Stomach smooth muscle (tissue), 2 donors: Measurements from ENCODE around the gene ARSJ.

Source experiments
- H3K27ac ChIP-seq: one replicate; pipeline ENCODE4 v1.7.0; 2013; ENCODE audit warnings: mild to moderate bottlenecking, low read length, inconsistent platforms
- H3K27me3 ChIP-seq, 2 donors: one replicate each; pipeline ENCODE4 v1.7.0; 2013; ENCODE audit warnings: low read length in 2 of 2; ENCODE audit not compliant: insufficient read depth in 2 of 2, control insufficient read depth in 1 of 2
- H3K36me3 ChIP-seq, 2 donors: one replicate each; pipeline ENCODE4 v1.7.0; 2013; ENCODE audit warnings: low read length in 2 of 2; ENCODE audit not compliant: control insufficient read depth in 2 of 2, insufficient read depth in 2 of 2
- H3K4me1 ChIP-seq: one replicate; pipeline ENCODE4 v1.7.0; 2013; ENCODE audit warnings: low read length; ENCODE audit not compliant: control insufficient read depth, insufficient read depth
- H3K4me3 ChIP-seq, 2 donors: one replicate each; pipeline ENCODE4 v1.7.0; 2013; ENCODE audit warnings: low read length in 2 of 2
- H3K9ac ChIP-seq, 2 donors: one replicate each; pipeline ENCODE4 v1.7.0; 2013; ENCODE audit warnings: low read length in 2 of 2, mild to moderate bottlenecking in 1 of 2
- H3K9me3 ChIP-seq, 2 donors: one replicate each; pipeline ENCODE4 v1.7.0; 2013; ENCODE audit warnings: low read length in 2 of 2; ENCODE audit not compliant: control insufficient read depth in 2 of 2
- donor health status: healthy.
- donor health status: Pancreatic carcinoma.

ARSJ gene

DNA sequence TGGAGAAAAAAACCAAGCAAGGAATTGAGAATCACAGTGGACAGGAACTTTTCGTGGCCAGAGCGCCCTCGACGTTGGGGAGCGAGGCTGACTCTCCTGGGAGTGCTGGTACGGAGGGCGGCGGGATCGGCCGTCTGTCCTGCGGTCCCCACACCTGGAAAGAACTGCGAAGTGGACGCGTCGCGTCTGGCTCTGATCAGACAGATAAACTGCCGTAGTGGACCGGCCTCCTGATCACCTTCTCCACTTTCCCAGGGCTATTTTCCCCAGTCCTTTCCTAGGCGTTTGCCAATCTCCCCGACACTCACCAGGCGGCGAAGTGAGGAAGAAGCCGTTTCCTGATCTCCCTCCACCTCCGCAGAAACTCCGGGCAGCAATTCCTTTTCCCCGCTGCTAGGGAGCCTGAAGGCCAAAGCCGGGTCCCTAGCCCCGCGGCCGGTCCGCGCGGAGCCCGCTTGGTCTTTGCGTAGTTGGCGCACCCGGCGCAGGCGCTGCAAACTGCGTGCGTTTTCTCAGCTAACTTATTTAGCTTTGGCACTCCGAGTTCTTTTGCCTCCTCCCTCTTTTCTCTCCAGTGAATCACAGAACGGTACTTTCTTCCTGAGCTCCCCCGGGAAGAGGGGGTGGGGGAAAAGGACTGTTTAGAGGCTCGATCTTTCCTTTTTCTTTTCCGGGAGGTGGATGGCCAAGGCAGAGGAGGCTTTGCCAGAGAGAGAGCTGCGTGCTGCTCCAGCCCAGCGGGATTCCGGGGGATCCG, at the start of gene ARSJ:
Gene ARSJ (minus strand): TSS at position 500 of the 757 bp plus-strand sequence. CDS start 813 bp downstream, outside the sequence.
- no peaks in the 10 kb centered on the region for H3K27me3 ChIP-seq

DNA sequence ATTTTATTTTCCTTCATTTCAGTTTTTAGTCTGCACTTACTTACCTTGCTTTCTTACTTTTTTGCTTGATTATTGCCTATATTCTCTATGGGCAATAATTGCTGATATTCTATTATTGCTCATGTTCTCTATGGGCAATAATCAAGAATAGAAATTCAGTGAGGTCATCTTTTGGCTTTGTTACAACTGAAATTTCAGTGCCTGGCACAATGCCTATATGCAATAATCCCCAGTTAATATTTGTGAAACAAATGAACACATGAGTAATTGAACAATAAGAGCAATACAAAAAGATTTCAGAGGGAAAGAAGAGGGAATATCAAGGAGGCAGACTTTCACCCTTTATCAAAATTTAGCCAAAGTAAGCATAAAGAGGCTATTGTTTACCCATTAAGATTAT, 48.6 kb upstream of the ARSJ start:
- H3K27me3 ChIP-seq: no peaks in the 10 kb centered on the region
- H3K9ac ChIP-seq: no peak overlapping the region
- H3K4me1 ChIP-seq: no peaks in the 10 kb centered on the region
- no peaks in the 10 kb centered on the region for H3K9me3 ChIP-seq
- no peak overlapping the region for H3K27ac ChIP-seq
- H3K36me3 ChIP-seq: no peaks in the 10 kb centered on the region
- H3K4me3 ChIP-seq: no peak overlapping the region

More for the DNA sequence above, at the start of gene ARSJ:
- no peaks in the 10 kb centered on the region for H3K36me3 ChIP-seq
- peak within 1 kb of the TSS; percentile 87 to 95 for H3K9ac ChIP-seq
- peak within 1 kb of the TSS; percentile 88 to 91 for H3K4me3 ChIP-seq
- H3K27ac ChIP-seq: peak within 1 kb of the TSS; percentile 86
- no peaks in the 10 kb centered on the region for H3K9me3 ChIP-seq
- H3K4me1 ChIP-seq: peaks cover 6% of the 10 kb centered on the region

DNA sequence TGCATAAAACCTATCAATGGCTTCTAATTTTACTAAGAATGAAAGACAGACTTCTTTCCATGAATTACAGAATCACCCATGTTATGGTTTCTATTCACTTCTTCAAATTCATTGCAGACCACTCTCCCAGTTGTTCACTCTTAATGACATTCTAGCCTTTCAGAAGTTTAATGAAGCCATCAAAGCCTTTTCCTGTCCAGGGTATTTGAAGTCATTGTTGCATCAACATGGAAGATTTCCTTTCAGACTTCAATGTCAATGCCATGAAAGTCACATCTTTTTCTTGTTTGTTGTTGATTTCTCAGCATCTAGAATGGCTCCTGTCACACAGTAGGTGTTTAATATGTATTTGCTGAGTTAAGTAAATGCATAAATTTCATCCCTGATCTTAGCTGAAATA, 48.1 kb upstream of the ARSJ start:
- no peaks in the 10 kb centered on the region for H3K4me1 ChIP-seq
- H3K27ac ChIP-seq: no peak overlapping the region
- no peaks in the 10 kb centered on the region for H3K36me3 ChIP-seq
- no peak overlapping the region for H3K4me3 ChIP-seq
- no peaks in the 10 kb centered on the region for H3K9me3 ChIP-seq
- no peak overlapping the region for H3K9ac ChIP-seq
- no peaks in the 10 kb centered on the region for H3K27me3 ChIP-seq

DNA sequence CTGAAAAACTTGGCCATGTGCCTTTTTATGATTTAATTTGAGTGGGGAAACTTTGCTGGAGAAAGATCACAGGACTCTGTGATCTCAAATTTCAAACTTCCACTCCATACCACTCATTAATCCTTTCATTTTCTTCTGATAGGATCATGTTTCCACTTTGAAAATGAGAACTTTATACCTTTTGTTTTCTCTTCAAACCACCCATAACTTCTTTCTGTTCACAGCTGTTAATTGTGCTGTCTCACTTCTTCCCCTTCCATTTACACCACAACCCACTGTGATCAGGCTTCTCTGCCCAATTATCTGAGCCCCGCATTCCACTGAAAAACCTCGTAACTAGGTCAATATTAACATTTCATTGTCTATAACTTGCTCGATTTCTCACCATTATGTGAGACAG, 47.0 kb upstream of the ARSJ start:
- Histone ChIP-seq H3K36me3 (no peaks in the 10 kb centered on the region), H3K4me3 (no peak overlapping the region), H3K9me3 (no peaks in the 10 kb centered on the region), H3K4me1 (no peaks in the 10 kb centered on the region), H3K9ac (no peak overlapping the region), H3K27me3 (no peaks in the 10 kb centered on the region), H3K27ac (no peak overlapping the region)

DNA sequence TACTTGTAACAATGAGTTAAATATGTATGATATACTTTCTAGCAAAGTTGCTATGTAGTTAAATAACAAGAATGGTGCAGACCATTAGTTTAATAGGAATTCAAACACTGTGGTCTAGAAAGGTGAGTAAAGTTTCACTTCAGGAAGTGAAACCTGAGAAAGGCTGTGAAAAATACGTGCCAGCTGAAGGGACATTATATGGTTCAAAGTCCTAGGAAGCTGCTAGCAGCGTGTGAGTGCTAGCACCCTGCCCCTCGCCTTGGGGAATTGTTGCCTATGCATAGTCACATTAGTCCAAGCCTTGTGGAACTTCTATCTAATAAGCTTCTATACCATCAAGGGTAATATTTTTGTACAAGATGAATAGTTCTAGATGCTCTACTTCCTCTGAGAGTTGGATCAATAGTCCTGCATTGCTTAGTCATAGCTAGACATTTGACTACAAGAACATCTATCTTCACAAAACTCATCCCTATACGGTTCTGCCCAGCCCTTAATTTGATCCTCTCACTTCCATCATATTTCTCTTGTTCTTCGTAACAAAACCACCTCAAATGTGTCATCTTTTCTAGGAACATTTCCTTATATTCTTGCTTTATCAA, 45.8 kb upstream of the ARSJ start:
- H3K4me3 ChIP-seq: no peak overlapping the region
- H3K9me3 ChIP-seq: no peaks in the 10 kb centered on the region
- no peak overlapping the region for H3K9ac ChIP-seq
- H3K4me1 ChIP-seq: no peaks in the 10 kb centered on the region
- no peaks in the 10 kb centered on the region for H3K27me3 ChIP-seq
- no peaks in the 10 kb centered on the region for H3K36me3 ChIP-seq
- no peak overlapping the region for H3K27ac ChIP-seq

DNA sequence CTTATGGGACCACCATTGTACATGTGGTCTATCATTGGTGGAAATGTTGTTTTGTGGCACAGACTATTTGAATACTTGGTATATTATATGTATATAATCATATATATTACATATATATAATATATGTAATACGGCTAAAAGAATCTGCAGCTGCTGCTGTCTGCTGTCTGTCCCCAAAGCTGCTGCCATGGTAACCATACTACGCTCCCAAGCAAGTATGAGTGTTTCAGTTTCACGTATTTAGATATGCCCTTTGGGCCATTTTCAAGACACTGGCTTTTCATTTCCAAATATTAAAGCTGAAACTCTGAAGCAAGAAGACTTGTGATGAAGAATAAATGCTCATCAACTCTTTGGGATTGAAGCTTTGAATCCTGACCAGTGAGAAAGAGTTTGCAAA, 42.0 kb upstream of the ARSJ start:
- H3K4me1 ChIP-seq: no peaks in the 10 kb centered on the region
- H3K27me3 ChIP-seq: no peaks in the 10 kb centered on the region
- no peaks in the 10 kb centered on the region for H3K9me3 ChIP-seq
- H3K4me3 ChIP-seq: no peak overlapping the region
- H3K9ac ChIP-seq: no peak overlapping the region
- H3K27ac ChIP-seq: no peak overlapping the region
- H3K36me3 ChIP-seq: no peaks in the 10 kb centered on the region

DNA sequence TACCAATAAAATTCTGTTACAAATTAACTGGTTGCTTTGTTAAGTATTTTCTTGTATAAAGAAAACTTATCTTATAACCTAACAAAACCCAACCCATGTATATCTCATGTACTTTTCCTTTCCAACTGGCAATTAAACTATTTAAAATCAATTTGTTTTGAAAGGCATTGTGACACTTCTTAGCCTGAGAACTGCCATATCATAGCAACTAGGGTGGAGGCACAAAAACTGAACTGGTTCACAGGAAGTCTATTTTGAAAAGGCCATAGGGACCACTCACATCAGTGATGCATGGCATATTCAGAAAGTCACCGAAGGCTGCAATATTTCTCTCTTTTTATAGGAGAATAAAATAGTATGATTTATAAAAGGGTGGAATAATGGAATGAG, 40.5 kb upstream of the ARSJ start:
- H3K27me3 ChIP-seq: no peaks in the 10 kb centered on the region
- H3K4me3 ChIP-seq: no peak overlapping the region
- H3K9ac ChIP-seq: no peak overlapping the region
- no peak overlapping the region for H3K27ac ChIP-seq
- H3K9me3 ChIP-seq: no peaks in the 10 kb centered on the region
- no peaks in the 10 kb centered on the region for H3K36me3 ChIP-seq
- H3K4me1 ChIP-seq: no peaks in the 10 kb centered on the region

DNA sequence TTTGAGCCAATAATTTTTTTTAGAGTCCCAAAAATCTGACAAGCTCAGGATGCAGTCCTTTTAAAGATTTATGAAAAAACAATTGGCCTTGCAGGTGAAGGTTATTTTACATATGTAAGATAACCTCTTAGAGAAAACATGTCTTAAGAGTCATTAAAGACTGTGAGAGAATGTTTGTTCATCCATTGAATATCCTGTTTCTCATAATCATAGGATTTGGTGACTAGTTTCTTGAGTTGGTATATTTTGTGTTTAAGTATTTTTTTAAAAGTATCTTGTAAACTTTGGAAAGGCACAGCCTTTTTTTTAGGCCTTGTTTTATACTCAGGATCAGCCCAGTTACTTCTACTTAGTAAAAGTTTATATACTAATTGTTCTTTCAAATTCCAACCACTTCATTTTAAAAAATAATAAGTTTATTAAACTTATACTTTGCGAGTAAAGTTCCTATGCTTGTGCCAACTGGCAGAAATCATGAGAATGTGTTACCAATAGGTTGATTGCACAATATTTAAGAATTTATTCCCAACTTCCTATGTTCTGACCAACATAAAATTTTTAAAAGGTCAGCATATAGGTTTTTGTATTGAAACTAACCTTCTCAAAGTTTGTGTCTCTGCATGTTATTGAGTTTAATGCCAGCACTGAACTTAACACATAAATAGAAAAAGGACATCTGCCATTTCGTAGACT, 40.0 kb upstream of the ARSJ start:
- Histone ChIP-seq H3K4me3 (no peak overlapping the region), H3K36me3 (no peaks in the 10 kb centered on the region), H3K27me3 (no peaks in the 10 kb centered on the region), H3K27ac (no peak overlapping the region), H3K4me1 (no peaks in the 10 kb centered on the region), H3K9ac (no peak overlapping the region), H3K9me3 (no peaks in the 10 kb centered on the region)

DNA sequence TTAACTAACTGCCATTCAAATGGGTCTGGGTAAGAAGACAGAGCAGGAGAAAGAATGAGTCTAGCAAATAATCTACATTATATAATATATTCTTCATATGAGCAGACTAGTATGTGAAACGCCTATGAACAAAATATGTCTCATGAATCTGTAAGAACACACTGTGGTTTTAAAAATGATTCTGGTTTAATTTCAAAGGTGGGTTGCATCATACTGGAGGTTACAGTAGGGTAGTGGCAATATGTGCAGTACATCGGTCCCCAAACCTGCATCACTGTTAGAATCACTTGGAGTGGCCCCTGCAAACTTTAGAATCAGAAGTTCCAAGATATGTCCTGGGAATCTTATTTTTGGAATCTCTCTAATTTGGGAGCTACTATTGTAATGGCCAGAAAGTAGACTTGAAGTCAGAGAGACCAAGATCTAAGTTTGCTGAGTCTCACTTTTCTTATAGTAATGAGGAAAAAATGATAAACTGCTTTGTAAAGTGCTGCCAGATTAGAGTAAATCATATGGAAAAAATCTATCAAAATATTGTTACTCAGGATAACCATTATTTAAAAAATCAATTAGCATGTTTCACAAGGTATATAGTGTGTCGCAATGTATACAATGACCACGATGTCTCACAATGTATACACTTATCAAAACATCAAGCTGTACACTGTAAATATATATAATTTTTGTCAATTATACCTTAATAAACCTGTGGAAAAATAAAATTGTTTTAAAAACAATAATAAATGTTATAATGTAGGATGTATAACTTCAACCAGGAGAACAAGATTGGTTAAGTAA, 37.9 kb upstream of the ARSJ start:
- Histone ChIP-seq H3K4me3 (no peak overlapping the region), H3K9ac (no peak overlapping the region), H3K27me3 (no peaks in the 10 kb centered on the region), H3K27ac (no peak overlapping the region), H3K9me3 (no peaks in the 10 kb centered on the region), H3K36me3 (no peaks in the 10 kb centered on the region), H3K4me1 (no peaks in the 10 kb centered on the region)

DNA sequence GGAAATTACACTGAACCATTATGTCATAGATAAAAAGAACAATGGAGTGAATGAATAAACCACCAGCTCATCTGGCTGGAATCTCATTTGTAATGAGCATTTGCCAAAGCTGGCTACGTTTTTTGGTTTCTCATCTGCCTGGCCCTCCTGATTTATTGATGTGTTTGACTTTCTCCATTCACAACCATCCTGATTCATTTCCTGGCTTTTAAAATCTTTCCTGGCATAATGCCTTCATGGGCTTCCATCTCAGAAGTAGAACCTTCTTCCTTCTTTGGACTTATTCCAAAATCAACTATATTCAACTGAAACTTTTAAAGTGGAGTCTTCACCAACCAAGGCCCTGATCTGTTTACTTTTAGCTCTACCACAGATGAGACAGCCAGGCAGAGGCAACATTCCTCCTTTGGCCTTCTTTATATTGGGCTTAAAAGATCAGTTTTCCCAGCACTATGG, 36.0 kb upstream of the ARSJ start:
- H3K27me3 ChIP-seq: no peaks in the 10 kb centered on the region
- no peaks in the 10 kb centered on the region for H3K9me3 ChIP-seq
- no peak overlapping the region for H3K9ac ChIP-seq
- no peaks in the 10 kb centered on the region for H3K36me3 ChIP-seq
- no peak overlapping the region for H3K4me3 ChIP-seq
- H3K27ac ChIP-seq: no peak overlapping the region
- no peaks in the 10 kb centered on the region for H3K4me1 ChIP-seq
